ENCODE data around the gene HHLA2.
"Not testable (repeated sequence)": the region's sequence is repeated elsewhere in the genome, so short reads cannot be mapped to it uniquely, and the experiment has no call there.

Gene HHLA2

DNA sequence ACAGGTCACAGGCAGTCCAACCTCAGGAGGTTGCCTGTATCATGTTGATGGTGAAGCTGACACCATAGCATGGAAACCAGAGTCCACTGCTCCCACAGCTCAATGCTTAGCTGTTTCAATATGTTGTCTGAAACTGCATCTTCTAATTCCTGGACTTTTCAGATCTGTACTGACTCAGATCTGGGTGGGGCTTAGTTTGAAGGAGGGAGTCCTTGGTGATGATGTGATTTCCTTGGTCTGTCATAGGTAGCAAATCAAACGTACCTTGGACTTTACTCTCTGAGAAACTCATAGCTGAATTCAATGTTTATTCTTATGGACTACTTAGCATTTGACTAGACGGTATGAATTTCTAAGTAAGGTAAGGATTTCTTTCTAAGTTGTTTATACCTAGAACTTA, at the start of gene HHLA2:
Gene HHLA2, plus strand, starts transcription at position 310 of the 400 bp plus-strand sequence. CDS start 55,266 bp downstream, outside the sequence.
- no peak for DNase-seq

DNA sequence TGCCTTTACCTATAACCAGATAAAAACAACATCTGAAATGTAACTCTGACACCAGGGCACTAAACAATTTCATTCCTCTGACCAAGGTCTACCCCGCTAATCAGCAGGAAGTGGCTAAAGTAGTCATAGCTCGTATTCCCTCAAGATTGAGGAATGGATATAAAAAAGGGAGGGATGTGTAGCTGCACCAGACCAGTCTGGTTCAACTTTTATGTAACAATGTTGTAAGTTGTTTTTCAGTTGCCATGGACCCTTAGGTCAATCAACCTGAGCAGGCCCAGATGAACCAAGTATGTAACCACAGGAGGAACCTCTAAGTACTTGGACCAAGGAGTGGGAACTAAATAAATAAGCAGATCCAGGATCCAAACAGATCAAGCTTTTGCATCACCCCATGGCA, 45.7 kb upstream of the HHLA2 start:
- DNase-seq = no peak

DNA sequence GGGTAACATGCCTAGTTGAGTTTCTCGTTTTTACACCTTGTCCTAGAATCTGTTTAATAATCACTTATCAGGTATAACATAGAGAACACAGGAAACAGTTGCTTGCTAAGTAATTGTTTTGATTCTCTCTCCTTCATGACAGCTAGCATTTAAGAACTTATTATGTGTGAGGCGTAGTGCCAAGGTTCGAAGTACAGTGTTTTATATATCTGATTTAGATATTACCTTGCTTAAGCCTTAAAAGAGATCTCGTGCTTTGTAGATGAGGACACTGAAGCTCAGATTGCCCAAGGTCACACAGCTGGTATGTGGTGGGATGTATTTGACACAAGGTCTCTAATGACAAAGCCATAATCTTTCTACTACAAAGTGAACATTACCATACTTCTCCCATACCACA, 45.1 kb upstream of the HHLA2 start:
- no peak for DNase-seq

DNA sequence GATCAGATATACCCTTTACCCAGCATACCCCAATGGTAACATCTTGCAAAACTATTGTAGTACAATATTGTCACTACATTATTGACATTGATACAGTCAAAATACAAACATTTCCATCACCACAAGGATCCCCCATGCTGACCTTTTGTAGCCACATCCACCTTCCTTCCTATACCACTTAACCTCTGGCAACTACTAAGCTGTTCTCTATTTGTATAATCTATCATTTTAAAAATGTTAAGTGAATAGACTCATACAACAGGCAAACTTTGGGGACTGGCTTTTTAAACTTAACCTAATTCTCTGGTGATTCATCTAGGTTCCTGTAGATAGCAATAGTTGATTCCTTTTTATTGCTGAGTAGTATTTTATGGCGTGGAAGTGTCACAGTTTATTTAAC, 44.5 kb upstream of the HHLA2 start:
- no peak for DNase-seq

DNA sequence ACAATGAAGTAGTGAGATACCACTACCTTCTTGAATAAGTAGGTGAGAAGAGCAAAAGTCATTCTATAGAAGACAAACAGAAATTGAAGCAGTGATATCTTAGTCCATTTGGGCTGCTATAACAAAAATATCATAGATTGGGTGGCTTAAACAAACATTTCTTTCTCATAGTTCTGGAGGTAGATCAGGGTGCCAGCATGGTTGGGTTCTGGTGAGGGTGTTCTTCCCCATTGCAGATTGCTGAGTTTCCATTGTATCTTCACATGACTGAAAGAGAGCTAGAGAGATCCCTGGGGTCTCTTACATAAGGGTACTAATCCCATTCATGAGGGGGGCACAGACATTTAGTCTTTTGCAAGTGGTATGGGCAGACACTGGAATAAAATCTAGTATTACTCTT, 41.2 kb upstream of the HHLA2 start:
- no peak for DNase-seq

- not testable (repeated sequence) for DNase-seq
These were observed 31.6 kb upstream of the HHLA2 start for GRCh38 chr3:108264534-108265298.

GRCh38 chr3:108268235-108268634, 28.1 kb upstream of the HHLA2 start:
- not testable (repeated sequence) for DNase-seq

DNA sequence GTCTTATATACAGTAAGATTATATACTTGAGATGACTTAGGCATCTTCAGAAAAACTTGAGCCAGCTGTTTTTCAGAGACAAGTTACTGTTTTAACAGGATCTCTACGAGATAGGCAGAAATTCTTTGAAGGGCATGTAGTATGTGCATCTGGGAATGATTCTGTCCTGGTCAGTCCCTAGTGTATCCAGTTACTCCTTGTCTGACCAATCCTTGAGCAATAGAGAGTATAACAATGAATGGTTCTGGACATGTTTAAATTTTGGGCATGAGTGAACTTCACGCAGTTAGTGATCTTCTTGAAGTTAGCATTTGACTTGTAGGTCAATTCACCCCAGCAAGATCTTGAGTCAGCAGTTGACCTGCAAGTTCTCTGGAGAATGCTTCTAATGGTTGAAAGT, 24.7 kb upstream of the HHLA2 start:
- no peak for DNase-seq

DNA sequence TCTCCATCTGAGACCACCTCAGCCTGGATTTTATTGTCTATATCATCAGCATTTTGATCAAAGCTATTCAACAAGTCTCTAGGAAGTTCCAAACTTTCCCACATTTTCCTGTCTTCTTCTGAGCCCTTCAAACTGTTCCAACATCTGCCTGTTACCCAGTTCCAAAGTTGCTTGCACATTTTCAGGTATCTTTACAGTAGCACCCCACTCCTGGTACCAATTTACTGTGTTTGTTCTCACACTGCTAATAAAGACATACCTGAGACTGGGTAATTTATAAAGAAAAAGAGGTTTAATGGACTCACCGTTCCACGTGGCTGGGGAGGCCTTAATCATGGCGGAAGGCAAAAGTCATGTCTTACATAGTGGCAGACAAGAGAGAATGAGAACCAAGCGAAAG, 17.3 kb upstream of the HHLA2 start:
- not testable (repeated sequence) for DNase-seq

DNA sequence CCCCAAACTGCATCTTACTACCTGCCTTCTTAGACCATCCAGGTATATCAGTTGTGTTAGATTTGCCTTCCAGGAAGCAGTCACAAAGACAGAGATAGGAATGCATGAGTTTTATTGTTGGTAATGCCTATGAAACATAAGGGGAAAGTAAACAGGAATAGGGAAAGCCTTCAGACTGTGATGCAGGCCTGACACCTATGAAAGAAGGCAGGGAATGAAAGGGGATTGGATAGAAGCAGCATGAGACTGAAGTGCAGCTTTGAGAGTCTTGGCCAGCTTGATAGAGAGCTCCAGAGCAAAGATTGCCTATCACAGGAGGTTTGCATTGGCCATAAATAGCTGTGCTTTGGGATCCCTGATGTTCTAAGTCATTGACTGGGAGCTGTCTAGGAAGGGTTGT, 15.9 kb upstream of the HHLA2 start:
- no peak for DNase-seq

- DNase-seq = no peak
These were observed 14.7 kb upstream of the HHLA2 start for GRCh38 chr3:108281670-108282069.

DNA sequence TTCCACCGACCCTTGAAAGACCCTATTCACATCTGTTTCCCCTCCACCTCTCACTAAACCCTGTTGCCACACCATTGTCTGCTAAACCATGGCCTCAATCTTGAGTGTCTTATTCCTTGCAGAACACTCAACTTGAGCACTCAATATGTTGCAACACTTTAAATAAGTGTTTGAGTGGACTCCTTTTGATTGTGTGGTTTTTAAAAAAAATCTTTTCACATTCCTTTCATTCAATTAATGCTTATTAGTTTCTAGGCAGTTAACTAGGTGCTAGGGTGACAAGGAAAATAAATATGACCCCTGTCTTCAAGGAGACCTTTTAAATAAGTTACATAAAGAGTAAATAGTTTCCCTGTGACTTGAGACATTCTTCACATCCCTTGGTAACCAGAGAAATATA, 13.3 kb upstream of the HHLA2 start:
- DNase-seq = no peak

DNA sequence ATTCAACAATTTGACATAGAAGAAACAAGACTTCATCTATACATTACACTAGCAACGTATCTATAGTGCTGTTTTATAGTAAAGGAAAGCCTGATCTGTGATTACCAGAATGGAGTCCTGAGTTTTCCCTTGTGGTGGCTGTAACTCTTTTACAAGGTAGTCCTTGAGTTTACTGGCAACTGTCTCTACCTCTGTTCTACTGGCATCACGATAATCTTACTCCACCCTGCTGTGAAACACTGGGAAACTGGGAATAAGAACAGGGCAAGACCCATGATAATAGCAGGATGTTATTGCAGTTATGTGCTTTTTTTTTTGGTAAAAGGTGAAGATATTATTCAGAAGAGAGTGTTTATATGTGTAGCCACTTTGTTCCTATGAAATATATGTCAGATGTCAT, 12.4 kb upstream of the HHLA2 start:
- no peak for DNase-seq

GRCh38 chr3:108285176-108285575, 11.2 kb upstream of the HHLA2 start:
- no peak for DNase-seq

GRCh38 chr3:108287146-108287545, 9.2 kb upstream of the HHLA2 start:
- no peak for DNase-seq

DNA sequence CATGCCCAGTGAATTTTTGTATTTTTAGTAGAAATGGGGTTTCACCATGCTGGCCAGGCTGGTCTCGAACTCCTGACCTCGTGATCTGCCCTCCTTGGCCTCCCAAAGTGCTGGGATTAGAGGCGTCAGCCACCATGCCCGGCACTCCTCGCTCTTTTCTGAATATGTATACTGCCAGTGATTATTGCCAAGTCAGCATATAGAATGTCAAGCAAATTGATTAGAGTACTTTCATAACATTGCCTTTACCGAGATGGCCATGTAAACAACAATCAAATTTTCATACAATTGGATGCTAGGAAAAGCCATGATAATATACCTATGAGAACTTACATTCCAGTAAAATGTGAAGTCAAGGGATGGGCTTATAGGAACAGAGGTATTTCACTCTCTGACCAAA, 8.2 kb upstream of the HHLA2 start:
- DNase-seq = not testable (repeated sequence)

GRCh38 chr3:108289159-108289558, 7.2 kb upstream of the HHLA2 start:
- DNase-seq = no peak

DNA sequence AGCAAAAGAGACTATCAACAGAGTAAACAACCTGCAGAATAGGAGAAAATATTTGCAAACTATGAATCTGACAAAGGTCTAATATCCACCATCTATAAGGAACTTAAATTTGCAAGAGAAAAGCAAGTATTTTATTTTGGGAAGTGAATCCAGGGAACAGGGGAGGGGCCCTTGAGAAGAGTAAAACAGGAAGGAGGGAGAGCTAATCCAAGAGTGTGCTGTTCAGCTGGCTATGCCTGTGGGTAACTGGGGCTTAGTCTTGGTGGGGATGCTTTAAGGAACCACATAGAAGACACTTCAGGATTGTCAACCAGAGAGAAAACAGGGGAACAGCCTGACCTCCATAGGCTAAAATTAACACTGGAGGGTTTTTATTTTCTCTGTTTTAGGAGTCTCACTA, 3.9 kb upstream of the HHLA2 start:
- DNase-seq = no peak

DNA sequence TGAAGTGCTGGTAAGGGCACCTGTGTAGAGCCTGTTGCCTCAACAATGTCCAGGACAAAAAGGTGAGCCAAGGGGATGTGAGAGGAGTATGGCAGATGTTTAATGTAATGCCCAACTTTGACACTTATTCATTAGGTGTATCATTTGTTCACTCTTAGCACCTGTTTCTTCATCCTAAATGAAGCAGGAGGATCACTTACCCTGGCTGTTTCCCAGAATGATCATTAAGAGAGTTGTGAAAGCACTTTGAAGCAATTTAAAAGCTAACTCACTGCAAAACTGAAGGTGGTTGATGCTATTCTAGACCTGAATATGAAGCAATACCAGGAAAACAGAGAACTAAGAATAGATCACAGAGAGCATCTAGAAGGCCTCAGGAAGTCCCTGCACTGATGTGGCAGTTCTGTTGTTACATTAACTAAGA, 3.4 kb upstream of the HHLA2 start:
- no peak for DNase-seq

DNA sequence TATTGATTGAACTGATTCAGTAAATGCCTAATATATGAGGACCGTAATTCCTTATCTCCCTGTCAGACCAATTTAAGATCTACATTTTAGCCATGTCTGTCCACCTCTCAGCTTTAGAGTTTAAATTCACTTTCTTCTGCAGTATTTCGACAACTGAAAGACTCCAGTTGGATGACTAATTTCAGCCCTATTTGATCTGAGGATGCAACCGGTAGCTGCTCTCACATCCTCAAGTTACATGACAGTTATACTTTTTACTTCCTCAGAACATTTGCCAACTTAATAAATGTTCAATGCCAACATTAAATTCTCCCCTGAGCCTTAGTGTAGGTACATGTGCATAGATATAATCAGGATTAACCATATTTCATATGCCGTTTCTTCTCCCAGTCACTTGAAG, 2.5 kb upstream of the HHLA2 start:
- no peak for DNase-seq

DNA sequence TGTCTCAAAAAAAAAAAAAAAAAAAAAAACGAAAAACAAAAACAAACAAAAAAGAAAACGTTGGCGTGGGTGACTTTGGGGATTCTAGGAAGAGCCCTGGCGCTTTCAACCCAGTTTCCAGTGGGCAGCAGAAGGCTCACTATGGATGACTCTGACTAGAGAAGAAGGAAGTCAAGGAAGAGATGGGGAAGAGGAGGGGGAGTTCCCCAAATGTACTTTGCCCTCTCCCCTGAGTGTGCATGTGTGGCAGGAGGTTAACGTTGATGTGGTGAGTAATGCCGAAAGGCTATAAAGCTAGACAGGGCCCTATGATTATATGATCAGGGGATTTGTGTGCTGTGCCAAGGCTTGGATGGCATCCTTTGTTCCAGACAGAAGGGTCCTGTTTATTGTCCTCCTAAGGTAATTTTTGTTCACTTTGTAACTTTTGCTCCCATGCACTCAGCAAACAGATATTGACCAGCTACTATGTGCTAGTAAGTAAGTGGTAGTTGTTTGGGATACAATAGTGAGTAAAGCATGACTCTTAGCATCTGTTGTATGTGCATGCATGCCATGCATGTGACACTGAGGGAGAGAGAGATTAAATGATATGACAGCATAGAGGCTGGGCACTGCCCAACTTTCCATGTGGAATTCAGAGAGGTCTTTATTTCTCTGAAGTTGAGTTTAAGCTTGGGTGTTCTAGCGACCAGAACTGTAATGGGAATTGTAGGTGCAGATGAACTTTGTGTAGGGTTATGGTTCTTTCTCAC, 750 bp upstream of the HHLA2 start:
- no peak for DNase-seq

DNA sequence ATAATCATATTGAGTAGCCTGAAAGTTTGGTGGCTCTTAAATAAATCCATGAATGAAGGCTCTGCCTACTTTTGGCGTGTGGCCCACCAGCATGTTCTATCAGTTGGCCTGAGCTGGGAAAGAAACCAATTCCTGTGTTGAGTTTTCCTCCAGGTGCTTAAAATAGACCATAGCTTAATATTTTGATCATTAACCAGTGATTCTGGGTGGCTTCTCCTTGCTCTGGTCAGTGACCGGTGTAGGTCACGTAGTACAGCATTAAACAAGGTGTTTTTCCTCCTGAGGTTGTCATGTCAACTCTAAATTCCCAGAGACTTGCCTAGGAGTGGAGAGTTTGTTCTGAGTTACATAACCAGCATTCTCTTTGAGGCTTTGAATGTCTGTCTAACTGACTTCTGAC, 1.3 kb downstream of the HHLA2 start:
- DNase-seq = no peak

- no peak for DNase-seq
These were observed 1.7 kb downstream of the HHLA2 start for GRCh38 chr3:108298056-108298455.

GRCh38 chr3:108300103-108300849, 3.9 kb downstream of the HHLA2 start:
- no peak for DNase-seq

All from activated naive CD4-positive, alpha-beta T cell (primary cell).